HG03558 (cell line): ENCODE results near the gene KIF2A.
A peak's percentile ranks its signal among the peaks of the same experiment; 100 is the strongest.
"Not testable (repeated sequence)": the region's sequence is repeated elsewhere in the genome, so short reads cannot be mapped to it uniquely, and the experiment has no call there.

Experiments used
- ATAC-seq: cut with Tn5 transposase; IDR thresholded peaks from one replicate; pipeline ENCODE4 v1.9.1; 2021; ENCODE audit warnings: moderate number of reproducible peaks; ENCODE audit not compliant: unreplicated experiment; ENCODE audit errors: extremely low read depth

The KIF2A gene

GRCh38 chr5:62289813-62290212 is 16.2 kb upstream of the KIF2A start:
- ATAC-seq: no peak

GRCh38 chr5:62291829-62292228 is 14.2 kb upstream of the KIF2A start:
- not testable (repeated sequence) for ATAC-seq

- no peak for ATAC-seq
These were observed 9.0 kb upstream of the KIF2A start for GRCh38 chr5:62296998-62297397.

GRCh38 chr5:62298118-62298517 is 7.9 kb upstream of the KIF2A start:
- no peak for ATAC-seq

GRCh38 chr5:62299101-62299500 is 6.9 kb upstream of the KIF2A start:
- no peak for ATAC-seq

- no peak for ATAC-seq
These were observed 6.4 kb upstream of the KIF2A start for GRCh38 chr5:62299600-62299999.

- ATAC-seq: no peak
These were observed 670 bp upstream of the KIF2A start for GRCh38 chr5:62305358-62305714.

GRCh38 chr5:62306323-62306895 is 403 bp downstream of the KIF2A start:
- no peak for ATAC-seq

- no peak for ATAC-seq
These were observed 1.1 kb downstream of the KIF2A start for GRCh38 chr5:62306896-62307689.

GRCh38 chr5:62308439-62308838 is 2.4 kb downstream of the KIF2A start:
- ATAC-seq: no peak

- ATAC-seq: no peak
These were observed 3.1 kb downstream of the KIF2A start for GRCh38 chr5:62309107-62309506.

- ATAC-seq: no peak
These were observed 4.6 kb downstream of the KIF2A start for GRCh38 chr5:62310426-62311143.

GRCh38 chr5:62312036-62312435 is 6.0 kb downstream of the KIF2A start:
- ATAC-seq: no peak

GRCh38 chr5:62312674-62313073 is 6.7 kb downstream of the KIF2A start:
- ATAC-seq: no peak

GRCh38 chr5:62314213-62314830 is 8.3 kb downstream of the KIF2A start:
- ATAC-seq: no peak

- no peak for ATAC-seq
These were observed 9.6 kb downstream of the KIF2A start for GRCh38 chr5:62315376-62316175.

GRCh38 chr5:62316176-62316502 is 10.1 kb downstream of the KIF2A start:
- no peak for ATAC-seq

- no peak for ATAC-seq
These were observed 11.8 kb downstream of the KIF2A start for GRCh38 chr5:62317810-62318209.

GRCh38 chr5:62322484-62322883 is 16.5 kb downstream of the KIF2A start:
- ATAC-seq: no peak

GRCh38 chr5:62326302-62326701 is 20.3 kb downstream of the KIF2A start:
- peak; percentile 63 for ATAC-seq
